H9 (cell line): Measurements from ENCODE around the gene DDI2. TPM values are rescaled to one million over a fixed set of nuclear protein-coding genes. Genes with fewer than 3 reads are reported as not detected.
"Not testable (repeated sequence)": the region's sequence is repeated elsewhere in the genome, so short reads cannot be mapped to it uniquely, and the experiment has no call there.

Experiments
- DNase-seq: peaks from one replicate; pipeline ENCODE4 v3.0.0-alpha.2; 2017
- H2AFZ ChIP-seq: one replicate; pipeline ENCODE4 v1.6.1; 2013; ENCODE audit warnings: mild to moderate bottlenecking, low read length, control low read depth, moderate library complexity
- H2AK5ac ChIP-seq: 2 replicates; pipeline ENCODE4 v1.6.1; 2013; ENCODE audit warnings: low read length, control low read depth, mixed read lengths; ENCODE audit not compliant: insufficient read length
- H2BK120ac ChIP-seq: one replicate; pipeline ENCODE4 v1.6.1; 2013; ENCODE audit warnings: low read depth, mild to moderate bottlenecking, low read length, control low read depth, inconsistent platforms; ENCODE audit not compliant: poor library complexity, severe bottlenecking
- H2BK12ac ChIP-seq: 2 replicates; pipeline ENCODE4 v1.6.1; 2013; ENCODE audit warnings: low read length, control low read depth, mixed read lengths, low read depth; ENCODE audit not compliant: insufficient read length
- H2BK15ac ChIP-seq: 2 replicates; pipeline ENCODE4 v1.6.1; 2013; ENCODE audit warnings: low read depth, low read length, control low read depth
- H2BK20ac ChIP-seq: one replicate; pipeline ENCODE4 v1.6.1; 2013; ENCODE audit warnings: low read depth, mild to moderate bottlenecking, low read length, control low read depth, inconsistent platforms; ENCODE audit not compliant: poor library complexity, severe bottlenecking
- H2BK5ac ChIP-seq: 2 replicates; pipeline ENCODE4 v1.6.1; 2013; ENCODE audit warnings: low read length, control low read depth, mixed read lengths; ENCODE audit not compliant: insufficient read length
- H3K14ac ChIP-seq: 2 replicates; pipeline ENCODE4 v1.6.1; 2013; ENCODE audit warnings: low read length, control low read depth; ENCODE audit not compliant: insufficient read depth
- H3K18ac ChIP-seq: 2 replicates; pipeline ENCODE4 v1.6.1; 2013; ENCODE audit warnings: low read depth, mild to moderate bottlenecking, mixed read lengths, low read length, control low read depth; ENCODE audit not compliant: insufficient read length
- H3K23ac ChIP-seq: 2 replicates; pipeline ENCODE4 v1.6.1; 2013; ENCODE audit warnings: low read length, control low read depth, mixed read lengths, low read depth; ENCODE audit not compliant: insufficient read length
- H3K23me2 ChIP-seq: 2 replicates; pipeline ENCODE4 v1.6.1; 2013; ENCODE audit warnings: low read depth, mild to moderate bottlenecking, mixed read lengths, low read length, control low read depth; ENCODE audit not compliant: insufficient read length, poor library complexity, severe bottlenecking
- H3K27ac ChIP-seq: 2 replicates; pipeline ENCODE4 v1.5.1; 2013; ENCODE audit warnings: low read length, control low read depth, mixed read lengths, low read depth; ENCODE audit not compliant: insufficient read length
- H3K27me3 ChIP-seq: 2 replicates; pipeline ENCODE4 v1.6.1; 2013; ENCODE audit warnings: low read length, control low read depth, inconsistent platforms; ENCODE audit not compliant: insufficient read depth
- H3K4ac ChIP-seq: 2 replicates; pipeline ENCODE4 v1.6.1; 2013; ENCODE audit warnings: low read depth, mild to moderate bottlenecking, control low read depth, inconsistent platforms, low read length, moderate library complexity
- H3K4me1 ChIP-seq: 2 replicates; pipeline ENCODE4 v1.6.1; 2013; ENCODE audit warnings: low read length, control low read depth, inconsistent platforms; ENCODE audit not compliant: insufficient read depth
- H3K4me2 ChIP-seq: 2 replicates; pipeline ENCODE4 v1.6.1; 2013; ENCODE audit warnings: low read length, control low read depth, mixed read lengths; ENCODE audit not compliant: insufficient read length, insufficient read depth
- H3K56ac ChIP-seq: 2 replicates; pipeline ENCODE4 v1.6.1; 2013; ENCODE audit warnings: low read depth, mild to moderate bottlenecking, mixed read lengths, low read length, control low read depth; ENCODE audit not compliant: insufficient read length
- H3K79me1 ChIP-seq: 2 replicates; pipeline ENCODE4 v1.6.1; 2013; ENCODE audit warnings: low read depth, mild to moderate bottlenecking, moderate library complexity, low read length, control low read depth, inconsistent platforms; ENCODE audit not compliant: insufficient read depth, poor library complexity, severe bottlenecking
- H3K79me2 ChIP-seq: 2 replicates; pipeline ENCODE4 v1.6.1; 2013; ENCODE audit warnings: low read length, control low read depth, inconsistent platforms; ENCODE audit not compliant: insufficient read depth
- H3K9ac ChIP-seq: 2 replicates; pipeline ENCODE4 v1.6.1; 2013; ENCODE audit warnings: low read length, control low read depth, mixed read lengths; ENCODE audit not compliant: insufficient read length; ENCODE audit errors: extremely low read depth
- H3K9me3 ChIP-seq: one replicate; pipeline ENCODE4 v1.6.1; 2013; ENCODE audit warnings: low read depth, low read length, inconsistent platforms; ENCODE audit not compliant: control insufficient read depth
- H3T11ph ChIP-seq: one replicate; pipeline ENCODE4 v1.6.1; 2013; ENCODE audit warnings: mild to moderate bottlenecking, low read length, control low read depth, inconsistent platforms
- H4K20me1 ChIP-seq: one replicate; pipeline ENCODE4 v1.6.1; 2013; ENCODE audit not compliant: control insufficient read depth, insufficient read length, insufficient read depth
- H4K5ac ChIP-seq: 2 replicates; pipeline ENCODE4 v1.6.1; 2013; ENCODE audit warnings: low read depth, mild to moderate bottlenecking, mixed read lengths, low read length, control low read depth; ENCODE audit not compliant: insufficient read length
- H4K8ac ChIP-seq: replicated peaks from 2 replicates; pipeline ENCODE4 v1.6.1; 2013; ENCODE audit warnings: low read length, control low read depth, mixed read lengths, low read depth; ENCODE audit not compliant: insufficient read length
- H4K91ac ChIP-seq: 2 replicates; pipeline ENCODE4 v1.6.1; 2013; ENCODE audit warnings: low read depth, mild to moderate bottlenecking, moderate library complexity, mixed read lengths, low read length, control low read depth; ENCODE audit not compliant: insufficient read length
- H3K27ac Mint-ChIP-seq, 3 experiments: 2 replicates in 2 of 3; 3 replicates in 1 of 3; pipeline ENCODE4 v1.8.0; 2020 to 2021; ENCODE audit warnings: mixed read lengths in 3 of 3, mild to moderate bottlenecking in 1 of 3, moderate library complexity in 1 of 3
- H3K27me3 Mint-ChIP-seq: 2 replicates; pipeline ENCODE4 v1.8.0; 2021; ENCODE audit warnings: low read depth, mild to moderate bottlenecking, moderate library complexity, mixed read lengths
- H3K36me3 Mint-ChIP-seq, 3 experiments: 2 replicates in 2 of 3; 3 replicates in 1 of 3; pipeline ENCODE4 v1.8.0; 2020 to 2021; ENCODE audit warnings: low read depth in 3 of 3, mixed read lengths in 3 of 3; ENCODE audit not compliant: insufficient read depth in 1 of 3
- H3K4me1 Mint-ChIP-seq, 2 experiments: 2 replicates each; pipeline ENCODE4 v1.8.0; 2020; ENCODE audit warnings: mixed read lengths in 2 of 2
- H3K4me3 Mint-ChIP-seq, 2 experiments: 2 replicates in 1 of 2; 3 replicates in 1 of 2; pipeline ENCODE4 v1.8.0; 2020 to 2021; ENCODE audit warnings: mild to moderate bottlenecking in 2 of 2, mixed read lengths in 2 of 2, moderate library complexity in 1 of 2
- H3K9me3 Mint-ChIP-seq, 2 experiments: 2 replicates in 1 of 2; 3 replicates in 1 of 2; pipeline ENCODE4 v1.8.0; 2020; ENCODE audit warnings: mild to moderate bottlenecking in 2 of 2, mixed read lengths in 2 of 2, moderate library complexity in 1 of 2
- WGBS: extraction: QIAGEN DNeasy Blood & Tissue Kit; methylation state at CpG from one replicate; pipeline ENCODE4 v1.1.7; 2013; ENCODE audit warnings: missing lambda C conversion rate, low lambda C conversion rate, mixed read lengths; ENCODE audit not compliant: insufficient read length; ENCODE audit errors: extremely low coverage; 5-methylcytosine and 5-hydroxymethylcytosine counted together
- total RNA-seq: library from RNA; stranded (reverse); gene quantifications from 2 replicates; pipeline ENCODE4 v1.2.1, GENCODE V29; 2021
- TF ChIP-seq, protein P1 (sequence below): fragments of 200-600 bp; sonication (generic); conservative IDR thresholded peaks from 3 replicates; pipeline ENCODE4 v1.8.0; 2021; ENCODE audit warnings: antibody characterized with exemption, mild to moderate bottlenecking

Gene DDI2
- total RNA-seq, 1 experiment from 2014 or later = 45.0 TPM

DNA sequence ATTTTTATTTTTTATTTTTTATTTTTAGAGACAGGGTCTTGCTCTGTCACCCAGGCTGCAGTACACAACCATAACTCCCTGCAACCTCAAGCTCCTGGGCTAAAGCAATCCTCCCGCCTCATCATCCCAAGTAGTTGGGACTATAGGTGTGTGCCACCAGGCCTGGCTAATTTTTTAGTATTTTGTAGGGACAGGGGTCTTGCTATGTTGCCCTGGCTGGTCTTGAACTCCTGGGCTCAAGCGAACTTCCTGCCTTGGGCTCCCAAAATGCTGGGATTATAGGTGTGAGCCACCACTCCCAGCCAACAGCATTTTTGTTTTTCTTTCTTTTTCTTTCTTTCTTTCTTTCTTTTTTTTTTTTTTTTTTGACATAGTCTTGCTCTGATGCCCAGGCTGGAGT lies 80.9 kb downstream of the DDI2 start:
- Histone ChIP-seq H3K27me3 (no peaks in the 10 kb centered on the region), H2BK20ac (no peak overlapping the region)

DNA sequence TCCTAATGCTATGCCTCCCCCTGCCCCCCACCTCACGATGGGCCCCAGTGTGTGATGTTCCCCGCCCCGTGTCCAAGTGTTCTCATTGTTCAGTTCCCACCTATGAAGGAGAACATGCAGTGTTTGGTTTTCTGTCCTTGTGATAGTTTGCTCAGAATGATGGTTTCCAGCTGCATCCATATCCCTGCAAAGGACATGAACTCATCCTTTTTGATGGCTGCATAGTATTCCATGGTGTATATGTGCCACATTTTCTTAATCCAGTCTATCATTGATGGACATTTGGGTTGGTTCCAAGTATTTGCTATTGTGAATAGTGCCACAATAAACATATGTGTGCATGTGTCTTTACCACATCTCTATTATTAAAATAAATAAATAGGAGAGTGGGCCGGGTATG lies 82.1 kb downstream of the DDI2 start:
- peaks cover 5 to 12% (median 10%) of the 10 kb centered on the region in 3 experiments; a peak in 6 of 7 replicates for H3K36me3 Mint-ChIP-seq
- H3K9me3 Mint-ChIP-seq, H3K9ac ChIP-seq, H3T11ph ChIP-seq, H3K4me1 Mint-ChIP-seq, H2BK12ac ChIP-seq, H3K4ac ChIP-seq, H3K56ac ChIP-seq, H2BK120ac ChIP-seq, H2BK20ac ChIP-seq, H3K18ac ChIP-seq, H3K23me2 ChIP-seq, H3K27ac Mint-ChIP-seq, H3K79me2 ChIP-seq, H3K4me1 ChIP-seq, H3K4me3 Mint-ChIP-seq, H2AFZ ChIP-seq, H3K27me3 ChIP-seq, H3K14ac ChIP-seq, H2BK5ac ChIP-seq, H3K9me3 ChIP-seq, H2AK5ac ChIP-seq, H4K91ac ChIP-seq, H3K23ac ChIP-seq, H4K8ac ChIP-seq, H3K27ac ChIP-seq, DNase-seq, H2BK15ac ChIP-seq, H3K79me1 ChIP-seq, H3K27me3 Mint-ChIP-seq, H3K4me2 ChIP-seq, H4K20me1 ChIP-seq, H4K5ac ChIP-seq: not testable (repeated sequence)
- no CpG with 5 or more reads among the region's 4 CpGs for WGBS

More for the DNA sequence above, 80.9 kb downstream of the DDI2 start:
- Histone ChIP-seq H2AK5ac (no peak overlapping the region), H4K91ac (no peak overlapping the region), H3K14ac (no peak overlapping the region), H3K18ac (no peak overlapping the region), H3K27ac (no peak overlapping the region), H2BK15ac (no peak overlapping the region), H3K79me1 (no peaks in the 10 kb centered on the region), H3K23ac (no peak overlapping the region), H2AFZ (no peak overlapping the region), H3K79me2 (no peaks in the 10 kb centered on the region), H2BK5ac (no peak overlapping the region), H3K56ac (no peak overlapping the region), H3T11ph (no peak overlapping the region), H4K8ac (no peak overlapping the region), H3K4ac (no peak overlapping the region), H4K20me1 (no peaks in the 10 kb centered on the region), H2BK120ac (no peak overlapping the region), H3K9me3 (no peaks in the 10 kb centered on the region), H4K5ac (no peak overlapping the region), H3K4me2 (no peak overlapping the region), H3K4me1 (no peaks in the 10 kb centered on the region), H3K9ac (no peak overlapping the region), H3K23me2 (no peaks in the 10 kb centered on the region), H2BK12ac (no peak overlapping the region)
- no peaks in the 10 kb centered on the region for H3K9me3 Mint-ChIP-seq
- no peak overlapping the region for H3K27ac Mint-ChIP-seq
- no peaks in the 10 kb centered on the region for H3K27me3 Mint-ChIP-seq
- peaks cover 0 to under 1% of the 10 kb centered on the region in 2 experiments; a peak in 1 of 4 replicates for H3K4me1 Mint-ChIP-seq
- TF ChIP-seq, protein P1, sequence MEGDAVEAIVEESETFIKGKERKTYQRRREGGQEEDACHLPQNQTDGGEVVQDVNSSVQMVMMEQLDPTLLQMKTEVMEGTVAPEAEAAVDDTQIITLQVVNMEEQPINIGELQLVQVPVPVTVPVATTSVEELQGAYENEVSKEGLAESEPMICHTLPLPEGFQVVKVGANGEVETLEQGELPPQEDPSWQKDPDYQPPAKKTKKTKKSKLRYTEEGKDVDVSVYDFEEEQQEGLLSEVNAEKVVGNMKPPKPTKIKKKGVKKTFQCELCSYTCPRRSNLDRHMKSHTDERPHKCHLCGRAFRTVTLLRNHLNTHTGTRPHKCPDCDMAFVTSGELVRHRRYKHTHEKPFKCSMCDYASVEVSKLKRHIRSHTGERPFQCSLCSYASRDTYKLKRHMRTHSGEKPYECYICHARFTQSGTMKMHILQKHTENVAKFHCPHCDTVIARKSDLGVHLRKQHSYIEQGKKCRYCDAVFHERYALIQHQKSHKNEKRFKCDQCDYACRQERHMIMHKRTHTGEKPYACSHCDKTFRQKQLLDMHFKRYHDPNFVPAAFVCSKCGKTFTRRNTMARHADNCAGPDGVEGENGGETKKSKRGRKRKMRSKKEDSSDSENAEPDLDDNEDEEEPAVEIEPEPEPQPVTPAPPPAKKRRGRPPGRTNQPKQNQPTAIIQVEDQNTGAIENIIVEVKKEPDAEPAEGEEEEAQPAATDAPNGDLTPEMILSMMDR = no peak
- no peak overlapping the region for H3K4me3 Mint-ChIP-seq
- DNase-seq = no peak
- no CpG with 5 or more reads among the region's 2 CpGs for WGBS
- H3K36me3 Mint-ChIP-seq = peaks cover 5 to 12% (median 10%) of the 10 kb centered on the region in 3 experiments; a peak in 6 of 7 replicates
